Activated naive CD4-positive, alpha-beta T cell treated with anti-CD3 and anti-CD28 coated beads, Interleukin-2, amount 10 ng/mL, durations not matched to agents 5 hours and 36 hours (primary cell): ENCODE data around the gene PKN3. TPM values are rescaled to one million over a fixed set of nuclear protein-coding genes. Genes with fewer than 3 reads are reported as not detected.

ENCODE experiments used
- total RNA-seq, 2 experiments: library from RNA; stranded (reverse); gene quantifications; one replicate each; pipeline ENCODE4 v1.2.3, GENCODE V29; 2021

Gene PKN3
- 1 to 10 TPM; 4.3 to 5.2 TPM for total RNA-seq

GRCh38 chr9:128702445-128702948 lies at the start of gene PKN3:
PKN3 (plus strand) TSS chr9:128702503; CDS start chr9:128702916, 413 bp downstream.

GRCh38 chr9:128656416-128657343 lies 45.6 kb upstream of the PKN3 start, which contains the start of gene DYNC2I2:
DYNC2I2 (minus strand) TSS chr9:128656847; CDS start chr9:128656726, 121 bp downstream.

GRCh38 chr9:128688501-128689292 lies 13.6 kb upstream of the PKN3 start, which contains the start of gene SET:
SET (plus strand) TSS chr9:128689222; CDS start chr9:128689583, 361 bp downstream.

GRCh38 chr9:128723866-128724743 lies 21.8 kb downstream of the PKN3 start, which contains the start of gene ZDHHC12:
ZDHHC12 (minus strand) TSS chr9:128724127; CDS start chr9:128724093, 34 bp downstream.

Other genes starting within 250 kb of the PKN3 start
- gene ODF2, start 246.5 kb upstream of the PKN3 start, total RNA-seq = 10 to 100 TPM; 46.8 to 52.0 TPM
- 10 to 100 TPM; 37.5 to 41.3 TPM for gene GLE1, start 197.8 kb upstream of the PKN3 start, total RNA-seq
- 100 to 1,000 TPM; 310 to 334 TPM for gene SPTAN1, start 149.9 kb upstream of the PKN3 start, total RNA-seq
- gene DYNC2I2, start 45.7 kb upstream of the PKN3 start, total RNA-seq = 10 to 100 TPM; 44.3 to 46.0 TPM
- 100 to 1,000 TPM; 412 to 435 TPM for gene SET, start 13.3 kb upstream of the PKN3 start, total RNA-seq
- 10 to 100 TPM; 59.9 to 60.3 TPM for gene ZDHHC12, start 21.6 kb downstream of the PKN3 start, total RNA-seq
- 10 to 100 TPM; 20.0 to 25.2 TPM for gene ZER1, start 69.4 kb downstream of the PKN3 start, total RNA-seq
- 10 to 100 TPM; 17.6 to 18.6 TPM for gene TBC1D13, start 84.8 kb downstream of the PKN3 start, total RNA-seq
- 10 to 100 TPM; 20.3 to 22.2 TPM for gene ENDOG, start 116.0 kb downstream of the PKN3 start, total RNA-seq
- 10 to 100 TPM; 52.8 to 63.1 TPM for gene SPOUT1, start 127.3 kb downstream of the PKN3 start, total RNA-seq
- gene KYAT1, start 179.4 kb downstream of the PKN3 start, total RNA-seq = 10 to 100 TPM; 15.5 to 19.5 TPM
- gene LRRC8A, start 179.6 kb downstream of the PKN3 start, total RNA-seq = 10 to 100 TPM; 50.9 to 51.7 TPM
- 1 to 10 TPM; 1.1 to 1.4 TPM for gene PHYHD1, start 218.5 kb downstream of the PKN3 start, total RNA-seq
- 1 to 10 TPM; 7.4 to 9.0 TPM for gene DOLK, start 245.1 kb downstream of the PKN3 start, total RNA-seq
- gene NUP188, start 245.2 kb downstream of the PKN3 start, total RNA-seq = 10 to 100 TPM; 83.7 to 85.8 TPM